HepG2 (cell line): ENCODE measurements around the gene ADGRG6. TPM values are rescaled to one million over a fixed set of nuclear protein-coding genes. Genes with fewer than 3 reads are reported as not detected.

Experiments used
- ARNT2 ChIP-seq: sonication (generic); formaldehyde crosslinking; IDR thresholded peaks from 2 replicates; pipeline ENCODE4 v1.8.0; 2022; ENCODE audit warnings: mild to moderate bottlenecking, low read depth, missing genetic modification reagents, moderate library complexity
- FOXO1 ChIP-seq: sonication (generic); formaldehyde crosslinking; IDR thresholded peaks from 2 replicates; pipeline ENCODE4 v1.4.0; 2020; ENCODE audit warnings: missing genetic modification reagents
- GTF3A ChIP-seq: sonication (generic); formaldehyde crosslinking; conservative IDR thresholded peaks from 2 replicates; pipeline ENCODE4 v1.4.0; 2020; ENCODE audit warnings: mild to moderate bottlenecking, missing genetic modification reagents
- HMG20A ChIP-seq: IDR thresholded peaks from 2 replicates; pipeline ENCODE4 v1.6.1; 2016; ENCODE audit warnings: borderline replicate concordance
- JUN ChIP-seq: sonication (generic); formaldehyde crosslinking; IDR thresholded peaks from 2 replicates; pipeline ENCODE4 v1.4.0; 2020; ENCODE audit warnings: mild to moderate bottlenecking, missing genetic modification reagents
- MEIS2 ChIP-seq: sonication (generic); formaldehyde crosslinking; IDR thresholded peaks from 2 replicates; pipeline ENCODE4 v1.9.0; 2021; ENCODE audit warnings: mild to moderate bottlenecking, missing genetic modification reagents
- NR3C1 ChIP-seq: sonication (generic); formaldehyde crosslinking; IDR thresholded peaks from 2 replicates; pipeline ENCODE4 v1.4.0; 2020; ENCODE audit warnings: missing genetic modification reagents
- PLSCR1 ChIP-seq: sonication (generic); formaldehyde crosslinking; IDR thresholded peaks from 2 replicates; pipeline ENCODE4 v1.5.0; 2020; ENCODE audit warnings: missing genetic modification reagents, mild to moderate bottlenecking, borderline replicate concordance
- POGZ ChIP-seq: sonication (generic); formaldehyde crosslinking; IDR thresholded peaks from 2 replicates; pipeline ENCODE4 v1.4.0; 2020; ENCODE audit warnings: mild to moderate bottlenecking, missing genetic modification reagents
- SAP130 ChIP-seq: IDR thresholded peaks from 2 replicates; pipeline ENCODE4 v1.6.1; 2016; ENCODE audit warnings: low read depth
- SKIL ChIP-seq: sonication (generic); formaldehyde crosslinking; IDR thresholded peaks from 2 replicates; pipeline ENCODE4 v1.8.0; 2022; ENCODE audit warnings: missing genetic modification reagents, mild to moderate bottlenecking, moderate library complexity, borderline replicate concordance
- SP1 ChIP-seq, 2 experiments: fragments of 450-650 bp in 1 of 2; sonication (generic) in 1 of 2; formaldehyde crosslinking in 1 of 2; IDR thresholded peaks; 2 replicates each; pipeline versions ENCODE4 v1.4.0 to v1.6.1; 2016 to 2020; ENCODE audit warnings: missing genetic modification reagents in 1 of 2
- XBP1 ChIP-seq: sonication (generic); formaldehyde crosslinking; IDR thresholded peaks from 2 replicates; pipeline ENCODE4 v1.5.0; 2020; ENCODE audit warnings: missing genetic modification reagents
- XRCC5 ChIP-seq: fragments of 200-400 bp; formaldehyde crosslinking; optimal IDR thresholded peaks from 2 replicates; pipeline ENCODE3; 2017; ENCODE audit warnings: mild to moderate bottlenecking, low read length
- ZFP36L2 ChIP-seq: sonication (generic); formaldehyde crosslinking; IDR thresholded peaks from 2 replicates; pipeline ENCODE4 v1.4.0; 2020; ENCODE audit warnings: missing genetic modification reagents
- ZGPAT ChIP-seq: IDR thresholded peaks from 2 replicates; pipeline ENCODE4 v1.6.1; 2016; ENCODE audit warnings: mild to moderate bottlenecking
- ZNF160 ChIP-seq: sonication (generic); formaldehyde crosslinking; IDR thresholded peaks from 2 replicates; pipeline ENCODE4 v1.8.0; 2022; ENCODE audit warnings: mild to moderate bottlenecking, inconsistent platforms, missing genetic modification reagents
- ZNF383 ChIP-seq: sonication (generic); formaldehyde crosslinking; IDR thresholded peaks from 2 replicates; pipeline ENCODE4 v1.4.0; 2020; ENCODE audit warnings: missing genetic modification reagents, mild to moderate bottlenecking, borderline replicate concordance
- ZNF430 ChIP-seq: sonication (generic); formaldehyde crosslinking; IDR thresholded peaks from 2 replicates; pipeline ENCODE4 v1.9.0; 2021; ENCODE audit warnings: mild to moderate bottlenecking, missing genetic modification reagents
- ZNF557 ChIP-seq: sonication (generic); formaldehyde crosslinking; IDR thresholded peaks from 2 replicates; pipeline ENCODE4 v1.4.0; 2020; ENCODE audit warnings: missing genetic modification reagents
- ZNF687 ChIP-seq: sonication (generic); formaldehyde crosslinking; IDR thresholded peaks from 2 replicates; pipeline ENCODE4 v1.5.1; 2020; ENCODE audit warnings: mild to moderate bottlenecking, missing genetic modification reagents, moderate library complexity
- ZNF772 ChIP-seq: sonication (generic); formaldehyde crosslinking; IDR thresholded peaks from 2 replicates; pipeline ENCODE4 v1.5.0; 2020; ENCODE audit warnings: mild to moderate bottlenecking, missing genetic modification reagents
- ZNF883 ChIP-seq: sonication (generic); formaldehyde crosslinking; IDR thresholded peaks from 2 replicates; pipeline ENCODE4 v1.5.1; 2020; ENCODE audit warnings: mild to moderate bottlenecking, missing genetic modification reagents; ENCODE audit errors: not compliant biosample characterization
- polyA plus RNA-seq, 8 experiments: library from polyadenylated mRNA; depleted of rRNA in 3 of 8; stranded (reverse) in 7 of 8; unstranded in 1 of 8; fragments of >200 nt; fragmentation: Illumina TruSeq in 4 of 8; extraction: Trizol in 4 of 8; gene quantifications; 2 replicates each; pipeline versions ENCODE4 v1.2.1 to v1.2.3, GENCODE V29; 2011 to 2016; ENCODE audit warnings: low read depth in 4 of 8, missing spikeins in 1 of 8, mixed read lengths in 1 of 8; ENCODE audit not compliant: insufficient read depth in 1 of 8
- total RNA-seq, 5 experiments: library from RNA; depleted of rRNA; stranded (reverse); fragments of >200 nt; fragmentation: Illumina TruSeq; extraction: Trizol; gene quantifications; 2 replicates each; pipeline ENCODE4 v1.2.3, GENCODE V29; 2016; ENCODE audit warnings: low read depth in 1 of 5

Gene ADGRG6
- total and polyA plus RNA-seq, 2 of the 13 experiments (the other 11 are each of a cell fraction or from before 2014, with no cell fraction given), result 129 to 249 TPM

- TF ChIP-seq NR3C1 (no peak), ZNF557 (CRISPR knock-in tag) (no peak), ZNF772 (no peak), PLSCR1 (CRISPR knock-in tag) (no peak), SAP130 (CRISPR knock-in tag) (peak; percentile 98), HMG20A (CRISPR knock-in tag) (peak; percentile 99), ARNT2 (CRISPR knock-in tag) (peak; percentile 64; the same call in 1 of the 2 replicates), ZNF883 (CRISPR knock-in tag) (no peak), ZFP36L2 (CRISPR knock-in tag) (no peak), XRCC5 (no peak), ZNF687 (CRISPR knock-in tag) (no peak), FOXO1 (peak; percentile 92), ZNF160 (no peak), MEIS2 (CRISPR knock-in tag) (peak; percentile 80), XBP1 (CRISPR knock-in tag) (no peak), SKIL (peak; percentile 66), JUN (CRISPR knock-in tag) (peak; percentile 92), GTF3A (CRISPR knock-in tag) (no peak), ZNF383 (CRISPR knock-in tag) (no peak), POGZ (CRISPR knock-in tag) (peak; percentile 72), SP1 (IDR thresholded peaks at IDR 0.05) (no peak), SP1 (CRISPR knock-in tag; IDR thresholded peaks at IDR 0.05) (no peak), ZGPAT (peak; percentile 91), ZNF430 (CRISPR knock-in tag) (0 out of 2 replicates have a peak, but pooled peaks have one; percentile 66)
Measured at GRCh38 chr6:142374965-142375733, 73.3 kb downstream of the ADGRG6 start (continued).
